GM12878 (cell line): ENCODE data around the gene RAE1.

Source experiments
- BHLHE40 ChIP-seq, 2 experiments: fragments of 450-650 bp in 1 of 2; IDR thresholded peaks; 2 replicates each; pipeline ENCODE4 v1.6.1; 2011 to 2017; ENCODE audit warnings: low read depth in 2 of 2, borderline replicate concordance in 1 of 2, improper control_type of control experiment in 1 of 2, low read length in 1 of 2, mild to moderate bottlenecking in 1 of 2
- CTCF ChIP-seq, 3 experiments: IDR thresholded peaks in 2 of 3; conservative IDR thresholded peaks in 1 of 3; 2 replicates each; pipeline ENCODE4 v1.5.1; 2011; ENCODE audit warnings: low read depth in 3 of 3, low read length in 3 of 3, mild to moderate bottlenecking in 3 of 3, control low read depth in 2 of 3, moderate library complexity in 2 of 3, inconsistent platforms in 1 of 3, mixed read lengths in 1 of 3; ENCODE audit not compliant: control insufficient read depth in 2 of 3, insufficient read depth in 1 of 3; ENCODE audit errors: extremely low read depth in 1 of 3
- EZH2 ChIP-seq: IDR thresholded peaks from 2 replicates; pipeline ENCODE4 v1.6.1; 2012; ENCODE audit warnings: low read depth, mild to moderate bottlenecking, control low read depth, inconsistent platforms, low read length, borderline replicate concordance; ENCODE audit not compliant: control insufficient read depth
- HDGF ChIP-seq: fragments of 450-650 bp; IDR thresholded peaks from 2 replicates; pipeline ENCODE4 v1.6.1; 2016; ENCODE audit warnings: antibody characterized with exemption
- MAX ChIP-seq: IDR thresholded peaks from 2 replicates; pipeline ENCODE4 v1.6.1; 2012; ENCODE audit warnings: low read depth, low read length, improper control_type of control experiment
- POLR2A ChIP-seq: IDR thresholded peaks from 2 replicates; pipeline ENCODE4 v1.6.1; 2011; ENCODE audit warnings: low read depth, mild to moderate bottlenecking, low read length

- TF ChIP-seq MAX (no peak), BHLHE40 (IDR thresholded peaks at IDR 0.05; ENCODE audit: borderline replicate concordance in 1 of 2, low read depth in 2 of 2, low read length in 1 of 2) (no peak), HDGF (no peak), CTCF (IDR thresholded peaks at IDR 0.05 in 2 of 3, conservative IDR thresholded peaks at IDR 0.05 in 1 of 3; ENCODE audit: control insufficient read depth in 2 of 3, extremely low read depth in 1 of 3, insufficient read depth in 1 of 3, low read depth in 3 of 3, low read length in 3 of 3) (no peak), POLR2A (no peak), EZH2 (no peak)
These were observed 859 bp upstream of the RAE1 start for GRCh38 chr20:57350081-57350710.
